HEK293 (cell line): ENCODE results near the gene SLC25A19.

Experiments
- CTCF ChIA-PET: fragments of 350-600 bp; formaldehyde crosslinking; extraction: SDS; loops from one replicate; lab custom pipeline; 2021; ENCODE audit warnings: antibody characterized with exemption; lab: Yijun Ruan, JAX
- POLR2A ChIA-PET: fragments of 300-600 bp; formaldehyde crosslinking; extraction: SDS; loops from one replicate; lab custom pipeline; 2020; ENCODE audit warnings: antibody characterized with exemption, inconsistent platforms; lab: Yijun Ruan, JAX
- H3K27ac ChIP-seq: fragments of 200-500 bp; sonication (Bioruptor generic); 2 replicates; pipeline ENCODE4 v1.5.1; 2014; ENCODE audit warnings: low read depth, low read length, control low read depth, inconsistent platforms; ENCODE audit errors: extremely low read depth
- H3K36me3 ChIP-seq, 2 experiments: fragments of 200-500 bp in 1 of 2; sonication (Bioruptor generic) in 1 of 2; 1 replicate in 1 of 2; 2 replicates in 1 of 2; pipeline ENCODE4 v1.5.1; 2014 to 2017; ENCODE audit warnings: inconsistent platforms in 2 of 2, low read length in 2 of 2; ENCODE audit not compliant: control insufficient read depth in 2 of 2, insufficient read depth in 1 of 2
- H3K4me1 ChIP-seq: fragments of 200-500 bp; sonication (Bioruptor generic); 2 replicates; pipeline ENCODE4 v1.5.1; 2014; ENCODE audit warnings: mild to moderate bottlenecking, low read length, inconsistent platforms; ENCODE audit not compliant: control insufficient read depth, insufficient read depth
- H3K4me3 ChIP-seq: 2 replicates; pipeline ENCODE4 v1.5.1; 2011; ENCODE audit warnings: low read depth, mild to moderate bottlenecking, control low read depth, low read length, moderate library complexity
- H3K9me3 ChIP-seq: fragments of 200-500 bp; sonication (Bioruptor generic); 2 replicates; pipeline ENCODE4 v1.5.1; 2014; ENCODE audit warnings: low read depth, low read length, inconsistent platforms; ENCODE audit not compliant: control insufficient read depth, insufficient read depth
- KLF1 ChIP-seq: fragments of 450-650 bp; formaldehyde crosslinking; IDR thresholded peaks from 2 replicates; pipeline ENCODE4 v1.5.1; 2016; ENCODE audit warnings: missing biosample characterization, missing genetic modification characterization
- KLF9 ChIP-seq: fragments of 450-650 bp; formaldehyde crosslinking; IDR thresholded peaks from 2 replicates; pipeline ENCODE4 v1.5.1; 2016; ENCODE audit warnings: missing biosample characterization, missing genetic modification characterization, low read depth
- PRDM1 ChIP-seq: fragments of 450-650 bp; formaldehyde crosslinking; IDR thresholded peaks from 2 replicates; pipeline ENCODE4; 2016; ENCODE audit warnings: missing biosample characterization, missing genetic modification characterization
- RBAK ChIP-seq: fragments of 450-650 bp; formaldehyde crosslinking; IDR thresholded peaks from 2 replicates; pipeline ENCODE4 v1.5.1; 2016; ENCODE audit warnings: missing biosample characterization, missing genetic modification characterization
- REPIN1 ChIP-seq: fragments of 450-650 bp; formaldehyde crosslinking; IDR thresholded peaks from 2 replicates; pipeline ENCODE4 v1.5.1; 2017; ENCODE audit warnings: missing biosample characterization, missing genetic modification characterization, low read depth
- SETDB1 ChIP-seq: IDR thresholded peaks from one replicate; pipeline ENCODE4 v1.6.1; 2017; ENCODE audit warnings: mild to moderate bottlenecking, low read length, moderate library complexity, mixed read lengths; ENCODE audit not compliant: insufficient read length
- WT1 ChIP-seq: fragments of 450-650 bp; formaldehyde crosslinking; IDR thresholded peaks from 2 replicates; pipeline ENCODE4 v1.5.1; 2016; ENCODE audit warnings: missing biosample characterization, missing genetic modification characterization
- ZBTB17 ChIP-seq: fragments of 450-650 bp; formaldehyde crosslinking; IDR thresholded peaks from 2 replicates; pipeline ENCODE4 v1.5.1; 2016; ENCODE audit warnings: missing biosample characterization, missing genetic modification characterization
- ZFP3 ChIP-seq: fragments of 450-650 bp; formaldehyde crosslinking; IDR thresholded peaks from 2 replicates; pipeline ENCODE4 v1.5.1; 2016; ENCODE audit warnings: low read depth, missing biosample characterization, missing genetic modification characterization
- ZIC2 ChIP-seq: fragments of 450-650 bp; formaldehyde crosslinking; IDR thresholded peaks from 2 replicates; pipeline ENCODE4 v1.5.1; 2016; ENCODE audit warnings: missing biosample characterization, missing genetic modification characterization
- ZNF132 ChIP-seq: fragments of 450-650 bp; formaldehyde crosslinking; IDR thresholded peaks from 2 replicates; pipeline ENCODE4 v1.5.1; 2017; ENCODE audit warnings: missing biosample characterization, missing genetic modification characterization, borderline replicate concordance
- ZNF184 ChIP-seq: fragments of 450-650 bp; IDR thresholded peaks from 2 replicates; pipeline ENCODE4 v1.5.1; 2018; ENCODE audit warnings: missing biosample characterization, mild to moderate bottlenecking, missing genetic modification characterization
- ZNF202 ChIP-seq: fragments of 450-650 bp; formaldehyde crosslinking; IDR thresholded peaks from 2 replicates; pipeline ENCODE4 v1.5.1; 2016; ENCODE audit warnings: missing biosample characterization, missing genetic modification characterization, borderline replicate concordance
- ZNF248 ChIP-seq: fragments of 450-650 bp; formaldehyde crosslinking; IDR thresholded peaks from 2 replicates; pipeline ENCODE4 v1.5.1; 2017; ENCODE audit warnings: missing biosample characterization, missing genetic modification characterization
- ZNF311 ChIP-seq: fragments of 450-650 bp; formaldehyde crosslinking; IDR thresholded peaks from 2 replicates; pipeline ENCODE4 v1.5.1; 2017; ENCODE audit warnings: missing biosample characterization, missing genetic modification characterization, borderline replicate concordance
- ZNF350 ChIP-seq: fragments of 450-650 bp; formaldehyde crosslinking; IDR thresholded peaks from 2 replicates; pipeline ENCODE4 v1.5.0; 2017; ENCODE audit warnings: missing biosample characterization, mild to moderate bottlenecking, missing genetic modification characterization
- ZNF366 ChIP-seq: fragments of 450-650 bp; formaldehyde crosslinking; conservative IDR thresholded peaks from 2 replicates; pipeline ENCODE4 v1.5.1; 2016; ENCODE audit warnings: missing biosample characterization, missing genetic modification characterization
- ZNF416 ChIP-seq: fragments of 450-650 bp; formaldehyde crosslinking; IDR thresholded peaks from 2 replicates; pipeline ENCODE4 v1.5.1; 2016; ENCODE audit warnings: missing biosample characterization, missing genetic modification characterization
- ZNF529 ChIP-seq: fragments of 450-650 bp; formaldehyde crosslinking; IDR thresholded peaks from 2 replicates; pipeline ENCODE4 v1.5.1; 2017; ENCODE audit warnings: missing genetic modification characterization, missing biosample characterization; ENCODE audit not compliant: insufficient replicate concordance
- ZNF560 ChIP-seq: fragments of 450-650 bp; formaldehyde crosslinking; IDR thresholded peaks from 2 replicates; pipeline ENCODE4 v1.5.1; 2017; ENCODE audit warnings: missing biosample characterization, missing genetic modification characterization, borderline replicate concordance
- ZNF571 ChIP-seq: fragments of 450-650 bp; formaldehyde crosslinking; IDR thresholded peaks from 2 replicates; pipeline ENCODE4 v1.5.0; 2017; ENCODE audit warnings: missing biosample characterization, missing genetic modification characterization
- ZNF660 ChIP-seq: fragments of 450-650 bp; IDR thresholded peaks from 2 replicates; pipeline ENCODE4 v1.5.1; 2018; ENCODE audit warnings: missing biosample characterization, mild to moderate bottlenecking, missing genetic modification characterization
- ZNF791 ChIP-seq: fragments of 450-650 bp; formaldehyde crosslinking; IDR thresholded peaks from 2 replicates; pipeline ENCODE4 v1.5.1; 2016; ENCODE audit warnings: missing biosample characterization, missing genetic modification characterization
- ZNF830 ChIP-seq: fragments of 450-650 bp; IDR thresholded peaks from 2 replicates; pipeline ENCODE4 v1.5.0; 2018; ENCODE audit warnings: missing biosample characterization, missing genetic modification characterization, low read depth, mild to moderate bottlenecking, moderate library complexity
- ZSCAN23 ChIP-seq: fragments of 450-650 bp; formaldehyde crosslinking; IDR thresholded peaks from 2 replicates; pipeline ENCODE4 v1.5.1; 2016; ENCODE audit warnings: missing biosample characterization, missing genetic modification characterization
- TF ChIP-seq, protein P1 (sequence below): fragments of 450-650 bp; formaldehyde crosslinking; IDR thresholded peaks from 2 replicates; pipeline ENCODE4 v1.5.1; 2016; ENCODE audit warnings: missing biosample characterization, missing genetic modification characterization
- TF ChIP-seq, protein P2 (sequence below): fragments of 450-650 bp; formaldehyde crosslinking; IDR thresholded peaks from 2 replicates; pipeline ENCODE4 v1.5.1; 2016; ENCODE audit warnings: missing biosample characterization, missing genetic modification characterization
- TF ChIP-seq, protein P3 (sequence below): fragments of 450-650 bp; formaldehyde crosslinking; IDR thresholded peaks from 2 replicates; pipeline ENCODE4 v1.5.1; 2016; ENCODE audit warnings: missing biosample characterization, missing genetic modification characterization, low read depth

The SLC25A19 gene

DNA sequence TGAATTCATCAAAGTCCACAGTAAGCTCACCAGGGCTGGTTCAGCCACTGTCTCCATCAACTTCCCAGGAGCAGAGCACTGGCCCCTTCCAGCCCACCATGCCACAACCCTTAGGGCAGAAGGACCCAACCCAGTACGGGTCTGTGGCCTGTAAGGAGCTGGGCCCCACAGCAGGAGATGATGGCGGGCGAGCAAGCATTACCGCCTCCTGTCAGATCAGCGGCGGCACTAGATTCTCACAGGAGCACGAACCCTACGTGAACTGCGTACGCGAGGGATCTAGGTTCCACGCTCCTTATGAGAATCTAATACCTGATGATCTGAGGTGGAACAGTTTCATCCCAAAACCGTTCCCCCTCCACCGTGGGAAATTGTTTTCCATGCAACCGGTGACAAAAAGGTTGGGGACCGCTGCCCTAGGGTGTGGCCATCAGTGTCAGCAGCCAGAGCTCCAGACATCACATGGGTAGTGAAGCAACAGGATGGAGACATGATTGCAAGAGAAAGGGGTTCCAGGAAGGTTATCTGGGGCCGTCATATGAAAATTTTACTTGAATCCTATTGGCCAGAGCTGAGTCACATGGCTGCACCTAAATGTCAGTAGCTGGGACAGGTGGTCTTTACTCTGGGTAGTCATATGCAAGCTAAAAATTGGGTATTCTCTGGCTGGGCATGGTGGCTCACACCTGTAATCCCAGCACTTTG is 12.4 kb upstream of the SLC25A19 start:
- POLR2A ChIA-PET = no interaction called here
- no peaks in the 10 kb centered on the region for H3K4me1 ChIP-seq
- no peak overlapping the region for H3K27ac ChIP-seq
- no peaks in the 10 kb centered on the region for H3K9me3 ChIP-seq
- H3K4me3 ChIP-seq = no peak overlapping the region
- no peaks in the 10 kb centered on the region; a peak in 1 of 3 replicates for H3K36me3 ChIP-seq
- no peak for TF ChIP-seq ZNF202
- no peak for TF ChIP-seq ZBTB17
- no peak for TF ChIP-seq ZNF350 (tag by site-specific recombination)
- no peak for TF ChIP-seq SETDB1
- no peak for TF ChIP-seq ZNF248 (tag by site-specific recombination)
- TF ChIP-seq ZNF416 (tag by site-specific recombination) = no peak
- TF ChIP-seq KLF1 = no peak
- TF ChIP-seq ZSCAN23 (tag by site-specific recombination) = no peak
- TF ChIP-seq RBAK (tag by site-specific recombination) = no peak
- TF ChIP-seq ZNF366 (tag by site-specific recombination) = no peak
- TF ChIP-seq ZIC2 (tag by site-specific recombination) = no peak
- TF ChIP-seq, protein P1, sequence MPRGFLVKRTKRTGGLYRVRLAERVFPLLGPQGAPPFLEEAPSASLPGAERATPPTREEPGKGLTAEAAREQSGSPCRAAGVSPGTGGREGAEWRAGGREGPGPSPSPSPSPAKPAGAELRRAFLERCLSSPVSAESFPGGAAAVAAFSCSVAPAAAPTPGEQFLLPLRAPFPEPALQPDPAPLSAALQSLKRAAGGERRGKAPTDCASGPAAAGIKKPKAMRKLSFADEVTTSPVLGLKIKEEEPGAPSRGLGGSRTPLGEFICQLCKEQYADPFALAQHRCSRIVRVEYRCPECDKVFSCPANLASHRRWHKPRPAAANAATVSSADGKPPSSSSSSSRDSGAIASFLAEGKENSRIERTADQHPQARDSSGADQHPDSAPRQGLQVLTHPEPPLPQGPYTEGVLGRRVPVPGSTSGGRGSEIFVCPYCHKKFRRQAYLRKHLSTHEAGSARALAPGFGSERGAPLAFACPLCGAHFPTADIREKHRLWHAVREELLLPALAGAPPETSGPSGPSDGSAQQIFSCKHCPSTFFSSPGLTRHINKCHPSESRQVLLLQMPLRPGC (tag by site-specific recombination) = no peak
- TF ChIP-seq, all 188 proteins: peak for 0
- CTCF ChIA-PET = interaction anchor here (0.6 to 1.0 kb wide), 2 partner anchors 29 to 105 kb away, joined by 3 read pairs; no protein-coding TSS in a partner anchor

DNA sequence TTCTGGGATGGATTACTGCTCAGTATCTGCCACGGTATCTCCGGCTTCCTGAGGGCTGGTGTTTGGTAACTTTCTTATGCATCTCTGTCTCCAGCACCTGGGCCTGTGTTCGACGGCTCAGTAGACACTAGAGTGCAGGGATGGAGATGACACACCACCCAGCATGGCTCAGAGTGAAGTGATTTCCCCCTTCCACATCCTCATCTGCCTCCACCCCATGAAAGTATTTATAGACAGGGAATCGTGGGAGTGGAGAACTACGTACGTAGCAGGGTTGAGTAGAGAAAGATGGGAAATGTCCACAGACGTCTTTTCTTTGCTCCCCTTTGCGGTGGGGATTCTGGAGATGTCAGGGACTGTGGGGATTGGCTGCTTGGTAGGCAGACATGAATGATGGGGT is 11.8 kb upstream of the SLC25A19 start:
- POLR2A ChIA-PET = interaction anchor here (1.3 kb wide), 1 partner anchor 12 kb away, joined by 8 read pairs; the partner anchor contains the start of gene SLC25A19
- TF ChIP-seq WT1 (tag by site-specific recombination) = no peak
- TF ChIP-seq ZNF184 = no peak
- TF ChIP-seq ZNF132 (tag by site-specific recombination) = no peak
- no peak for TF ChIP-seq PRDM1 (tag by site-specific recombination)
- TF ChIP-seq REPIN1 (tag by site-specific recombination) = no peak
- no peak for TF ChIP-seq ZNF202
- no peak for TF ChIP-seq ZNF529 (tag by site-specific recombination)
- no peak for TF ChIP-seq ZNF311 (tag by site-specific recombination)
- TF ChIP-seq ZNF660 (tag by site-specific recombination) = no peak
- TF ChIP-seq, protein P2, sequence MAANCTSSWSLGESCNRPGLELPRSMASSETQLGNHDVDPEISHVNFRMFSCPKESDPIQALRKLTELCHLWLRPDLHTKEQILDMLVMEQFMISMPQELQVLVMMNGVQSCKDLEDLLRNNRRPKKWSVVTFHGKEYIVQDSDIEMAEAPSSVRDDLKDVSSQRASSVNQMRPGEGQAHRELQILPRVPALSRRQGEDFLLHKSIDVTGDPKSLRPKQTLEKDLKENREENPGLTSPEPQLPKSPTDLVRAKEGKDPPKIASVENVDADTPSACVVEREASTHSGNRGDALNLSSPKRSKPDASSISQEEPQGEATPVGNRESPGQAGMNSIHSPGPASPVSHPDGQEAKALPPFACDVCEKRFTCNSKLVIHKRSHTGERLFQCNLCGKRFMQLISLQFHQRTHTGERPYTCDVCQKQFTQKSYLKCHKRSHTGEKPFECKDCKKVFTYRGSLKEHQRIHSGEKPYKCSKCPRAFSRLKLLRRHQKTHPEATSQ (tag by site-specific recombination) = no peak
- no peak for TF ChIP-seq ZNF830 (tag by site-specific recombination)
- TF ChIP-seq KLF9 (tag by site-specific recombination) = no peak
- no peak for TF ChIP-seq ZNF571 (tag by site-specific recombination)
- no peak for TF ChIP-seq ZNF560 (tag by site-specific recombination)
- TF ChIP-seq ZNF791 = no peak
- no peak for TF ChIP-seq ZFP3 (tag by site-specific recombination)
- TF ChIP-seq, protein P3, sequence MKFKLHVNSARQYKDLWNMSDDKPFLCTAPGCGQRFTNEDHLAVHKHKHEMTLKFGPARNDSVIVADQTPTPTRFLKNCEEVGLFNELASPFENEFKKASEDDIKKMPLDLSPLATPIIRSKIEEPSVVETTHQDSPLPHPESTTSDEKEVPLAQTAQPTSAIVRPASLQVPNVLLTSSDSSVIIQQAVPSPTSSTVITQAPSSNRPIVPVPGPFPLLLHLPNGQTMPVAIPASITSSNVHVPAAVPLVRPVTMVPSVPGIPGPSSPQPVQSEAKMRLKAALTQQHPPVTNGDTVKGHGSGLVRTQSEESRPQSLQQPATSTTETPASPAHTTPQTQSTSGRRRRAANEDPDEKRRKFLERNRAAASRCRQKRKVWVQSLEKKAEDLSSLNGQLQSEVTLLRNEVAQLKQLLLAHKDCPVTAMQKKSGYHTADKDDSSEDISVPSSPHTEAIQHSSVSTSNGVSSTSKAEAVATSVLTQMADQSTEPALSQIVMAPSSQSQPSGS (tag by site-specific recombination) = no peak
- TF ChIP-seq, all 188 proteins: peak for 0
- Histone ChIP-seq H3K9me3 (no peaks in the 10 kb centered on the region), H3K27ac (no peak overlapping the region), H3K4me1 (no peaks in the 10 kb centered on the region), H3K4me3 (no peak overlapping the region), H3K36me3 (no peaks in the 10 kb centered on the region; a peak in 1 of 3 replicates)
- CTCF ChIA-PET = interaction anchor here (0.6 to 1.0 kb wide), 2 partner anchors 28 to 105 kb away, joined by 3 read pairs; no protein-coding TSS in a partner anchor
